SU-DHL-6 (cell line): ENCODE results near the gene CYP24A1.

Source experiments
- H2AFZ ChIP-seq: fragments of 200-600 bp; sonication (generic); 2 replicates; pipeline ENCODE4 v1.6.1; 2014; ENCODE audit warnings: low read depth, mild to moderate bottlenecking, moderate library complexity, mixed read lengths, antibody characterized with exemption, low read length; ENCODE audit not compliant: severe bottlenecking
- H3F3A ChIP-seq: fragments of 200-600 bp; shearing (Covaris generic); 2 replicates; pipeline ENCODE4 v1.6.0; 2016; ENCODE audit warnings: antibody characterized with exemption, mild to moderate bottlenecking; ENCODE audit not compliant: insufficient read depth
- H3K27ac ChIP-seq: fragments of 200-600 bp; sonication (generic); 2 replicates; pipeline ENCODE4 v1.5.1; 2016; ENCODE audit warnings: low read depth, mild to moderate bottlenecking, low read length, moderate library complexity, mixed read lengths
- H3K27me3 ChIP-seq: fragments of 200-600 bp; sonication (generic), shearing (Covaris generic); 2 replicates; pipeline ENCODE4 v1.6.0; 2014; ENCODE audit warnings: mild to moderate bottlenecking, low read length
- H3K36me3 ChIP-seq: fragments of 200-600 bp; sonication (generic); 2 replicates; pipeline ENCODE4 v1.6.1; 2014; ENCODE audit warnings: mild to moderate bottlenecking, low read length, mixed read lengths
- H3K4me2 ChIP-seq: fragments of 300-600, 200-600 bp; shearing (Covaris generic), sonication (generic); 2 replicates; pipeline ENCODE4 v1.6.0; 2014; ENCODE audit warnings: low read length, low read depth, mild to moderate bottlenecking; ENCODE audit not compliant: poor library complexity, severe bottlenecking
- H3K4me3 ChIP-seq: fragments of 200-600 bp; sonication (generic); 2 replicates; pipeline ENCODE4 v1.5.1; 2014; ENCODE audit warnings: antibody characterized with exemption, low read length, mild to moderate bottlenecking, mixed read lengths; ENCODE audit not compliant: insufficient read depth, poor library complexity, severe bottlenecking
- H3K79me2 ChIP-seq: fragments of 200-600 bp; sonication (generic); 2 replicates; pipeline ENCODE4 v1.6.1; 2014; ENCODE audit warnings: mild to moderate bottlenecking, low read length, moderate library complexity; ENCODE audit not compliant: insufficient read depth
- H3K9ac ChIP-seq: fragments of 200-600 bp; sonication (generic); 2 replicates; pipeline ENCODE4 v1.7.0; 2014; ENCODE audit warnings: mild to moderate bottlenecking, low read length
- H3K9me2 ChIP-seq: fragments of 200-600 bp; sonication (generic); replicated peaks from 2 replicates; pipeline ENCODE4 v1.6.1; 2014; ENCODE audit warnings: low read length; ENCODE audit not compliant: insufficient read depth
- H3K9me3 ChIP-seq: fragments of 200-600 bp; sonication (generic); 2 replicates; pipeline ENCODE4 v1.6.1; 2014; ENCODE audit warnings: low read length, mixed read lengths; ENCODE audit not compliant: insufficient read depth
- H4K20me1 ChIP-seq: fragments of 200-600 bp; sonication (generic); 2 replicates; pipeline ENCODE4 v1.6.1; 2014; ENCODE audit warnings: low read depth, mild to moderate bottlenecking, antibody characterized with exemption, low read length, moderate library complexity, mixed read lengths
- EZH2phosphoT487 ChIP-seq: fragments of 200-600 bp; sonication (generic), shearing (Covaris generic); conservative IDR thresholded peaks from 2 replicates; pipeline ENCODE4 v1.6.1; 2018; ENCODE audit warnings: mild to moderate bottlenecking, antibody characterized with exemption, low read length, moderate library complexity, mixed read lengths
- TF ChIP-seq, protein P1 (sequence below): fragments of 200-600 bp; sonication (generic); IDR thresholded peaks from one replicate; pipeline ENCODE4 v1.5.1; 2017; ENCODE audit warnings: antibody characterized with exemption, mild to moderate bottlenecking, low read length, moderate library complexity; ENCODE audit not compliant: insufficient read depth, poor library complexity, severe bottlenecking

Gene CYP24A1

DNA sequence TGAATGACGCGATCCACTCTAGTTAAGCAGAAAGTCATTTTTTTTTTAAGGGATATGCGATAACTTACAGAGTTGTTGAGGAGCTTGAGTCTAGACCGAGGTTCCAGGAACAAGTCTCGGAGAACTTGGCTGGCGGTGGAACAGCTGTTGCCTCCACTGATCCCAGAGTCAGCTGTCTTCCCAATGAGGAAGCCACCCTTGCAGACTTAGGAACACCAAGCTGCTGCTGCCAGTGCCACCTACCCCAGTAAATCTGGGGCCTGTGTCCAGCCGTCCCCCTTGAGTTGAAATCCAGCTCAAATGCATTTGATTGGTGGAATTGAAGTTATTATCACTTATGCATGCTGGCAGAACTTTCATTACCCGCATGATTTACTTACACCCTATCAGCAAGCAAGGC is 40.8 kb upstream of the CYP24A1 start:
- Histone ChIP-seq H3K9ac (no peak overlapping the region), H3K27me3 (no peaks in the 10 kb centered on the region), H3K4me3 (no peak overlapping the region), H2AFZ (no peak overlapping the region), H3K9me3 (no peaks in the 10 kb centered on the region), H3K9me2 (no peaks in the 10 kb centered on the region), H3K27ac (no peak overlapping the region), H3K79me2 (no peaks in the 10 kb centered on the region), H3K4me2 (no peak overlapping the region), H3K36me3 (no peaks in the 10 kb centered on the region), H3F3A (0 out of 2 replicates have a peak, but pooled peaks cover 3% of the 10 kb centered on the region), H4K20me1 (no peaks in the 10 kb centered on the region)
- TF ChIP-seq EZH2phosphoT487 = no peak
- TF ChIP-seq, protein P1, sequence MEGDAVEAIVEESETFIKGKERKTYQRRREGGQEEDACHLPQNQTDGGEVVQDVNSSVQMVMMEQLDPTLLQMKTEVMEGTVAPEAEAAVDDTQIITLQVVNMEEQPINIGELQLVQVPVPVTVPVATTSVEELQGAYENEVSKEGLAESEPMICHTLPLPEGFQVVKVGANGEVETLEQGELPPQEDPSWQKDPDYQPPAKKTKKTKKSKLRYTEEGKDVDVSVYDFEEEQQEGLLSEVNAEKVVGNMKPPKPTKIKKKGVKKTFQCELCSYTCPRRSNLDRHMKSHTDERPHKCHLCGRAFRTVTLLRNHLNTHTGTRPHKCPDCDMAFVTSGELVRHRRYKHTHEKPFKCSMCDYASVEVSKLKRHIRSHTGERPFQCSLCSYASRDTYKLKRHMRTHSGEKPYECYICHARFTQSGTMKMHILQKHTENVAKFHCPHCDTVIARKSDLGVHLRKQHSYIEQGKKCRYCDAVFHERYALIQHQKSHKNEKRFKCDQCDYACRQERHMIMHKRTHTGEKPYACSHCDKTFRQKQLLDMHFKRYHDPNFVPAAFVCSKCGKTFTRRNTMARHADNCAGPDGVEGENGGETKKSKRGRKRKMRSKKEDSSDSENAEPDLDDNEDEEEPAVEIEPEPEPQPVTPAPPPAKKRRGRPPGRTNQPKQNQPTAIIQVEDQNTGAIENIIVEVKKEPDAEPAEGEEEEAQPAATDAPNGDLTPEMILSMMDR = no peak

DNA sequence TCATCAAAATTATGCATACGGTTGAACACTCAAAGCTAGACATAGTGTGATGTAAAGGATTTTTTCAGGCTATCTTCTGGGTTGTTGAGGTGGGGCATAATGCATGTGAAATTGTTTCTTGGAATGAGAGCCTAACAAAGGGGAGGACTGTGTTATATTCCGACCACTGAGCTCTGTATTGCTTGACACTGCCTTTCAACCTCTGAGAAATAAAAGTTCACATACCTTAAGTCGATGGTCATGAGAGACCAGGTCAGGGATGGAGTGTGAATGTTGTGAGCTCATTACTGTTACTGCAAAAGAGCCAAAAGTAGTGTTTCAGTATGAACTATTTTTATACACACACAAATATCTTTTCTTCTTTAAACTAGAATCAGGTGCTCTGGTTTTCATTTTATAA is 39.1 kb upstream of the CYP24A1 start:
- H2AFZ ChIP-seq = no peak overlapping the region
- H3F3A ChIP-seq = no peaks in the 10 kb centered on the region
- no peak overlapping the region for H3K4me3 ChIP-seq
- no peaks in the 10 kb centered on the region for H3K36me3 ChIP-seq
- H3K9me2 ChIP-seq = no peaks in the 10 kb centered on the region
- H3K4me2 ChIP-seq = no peak overlapping the region
- H3K9me3 ChIP-seq = no peaks in the 10 kb centered on the region
- H3K27ac ChIP-seq = no peak overlapping the region
- no peak for TF ChIP-seq EZH2phosphoT487
- TF ChIP-seq, protein P1 = no peak
- H4K20me1 ChIP-seq = no peaks in the 10 kb centered on the region
- H3K79me2 ChIP-seq = no peaks in the 10 kb centered on the region
- no peaks in the 10 kb centered on the region for H3K27me3 ChIP-seq
- H3K9ac ChIP-seq = no peak overlapping the region

DNA sequence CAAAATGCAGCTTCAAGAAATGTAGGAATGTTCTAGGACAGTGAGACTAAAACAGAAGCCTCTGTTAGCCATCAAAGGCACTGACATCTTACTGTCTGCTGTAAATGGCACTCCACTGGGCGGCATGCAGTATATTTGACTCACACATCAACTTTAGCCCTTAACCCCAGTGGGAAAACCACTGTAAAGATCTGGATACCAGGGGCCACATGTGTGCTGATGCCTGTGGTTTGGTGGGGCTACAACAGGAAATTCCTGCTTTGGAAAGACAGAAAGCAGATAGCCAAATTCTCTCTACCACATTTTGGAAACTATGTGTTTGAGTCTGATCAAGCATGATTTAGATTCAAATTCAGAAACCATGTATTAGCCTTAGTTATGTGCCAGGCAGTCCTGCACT is 38.4 kb upstream of the CYP24A1 start:
- Histone ChIP-seq H3K27ac (no peak overlapping the region), H3K9me2 (no peaks in the 10 kb centered on the region), H3K9ac (no peak overlapping the region), H3K36me3 (no peaks in the 10 kb centered on the region), H3K9me3 (no peaks in the 10 kb centered on the region), H3F3A (no peaks in the 10 kb centered on the region), H3K4me3 (no peak overlapping the region), H3K4me2 (no peak overlapping the region), H3K27me3 (no peaks in the 10 kb centered on the region), H2AFZ (no peak overlapping the region), H4K20me1 (no peaks in the 10 kb centered on the region), H3K79me2 (no peaks in the 10 kb centered on the region)
- no peak for TF ChIP-seq EZH2phosphoT487
- TF ChIP-seq, protein P1 = no peak
